Stimulated activated CD4-positive, alpha-beta T cell treated with anti-CD3 and anti-CD28 coated beads, Interleukin-4, amount 100 ng/mL, for 24 hours (primary cell): ENCODE data around the gene FEN1.

ENCODE experiments used
- DNase-seq: peaks from one replicate; pipeline ENCODE4 v3.0.0-alpha.2; 2020

Gene FEN1

GRCh38 chr11:61827571-61828378 lies 35.1 kb downstream of the FEN1 start, which contains the start of gene FADS2:
Gene FADS2 (plus strand): TSS chr11:61828300. CDS start chr11:61828391, 91 bp downstream.
- DNase-seq = peak; percentile 56

- no peak for DNase-seq
These were observed 35.6 kb downstream of the FEN1 start for GRCh38 chr11:61828379-61828628.

- DNase-seq = no peak
These were observed 36.1 kb downstream of the FEN1 start for GRCh38 chr11:61828629-61829407.

GRCh38 chr11:61829806-61830205 lies 37.1 kb downstream of the FEN1 start:
- DNase-seq = no peak

GRCh38 chr11:61830237-61831105 lies 37.8 kb downstream of the FEN1 start:
- DNase-seq = no peak

- no peak for DNase-seq
These were observed 39.5 kb downstream of the FEN1 start for GRCh38 chr11:61832207-61832606.

GRCh38 chr11:61832754-61833153 lies 40.0 kb downstream of the FEN1 start:
- no peak for DNase-seq

GRCh38 chr11:61833471-61833870 lies 40.8 kb downstream of the FEN1 start:
- DNase-seq = no peak

- no peak for DNase-seq
These were observed 41.2 kb downstream of the FEN1 start for GRCh38 chr11:61833926-61834277.

GRCh38 chr11:61834278-61835048 lies 41.8 kb downstream of the FEN1 start:
- no peak for DNase-seq

GRCh38 chr11:61836193-61836592 lies 43.5 kb downstream of the FEN1 start:
- no peak for DNase-seq

- no peak for DNase-seq
These were observed 44.8 kb downstream of the FEN1 start for GRCh38 chr11:61837411-61838005.

GRCh38 chr11:61838501-61838900 lies 45.8 kb downstream of the FEN1 start:
- no peak for DNase-seq

GRCh38 chr11:61838921-61839320 lies 46.2 kb downstream of the FEN1 start:
- no peak for DNase-seq

- no peak for DNase-seq
These were observed 47.0 kb downstream of the FEN1 start for GRCh38 chr11:61839742-61840141.

- no peak for DNase-seq
These were observed 47.7 kb downstream of the FEN1 start for GRCh38 chr11:61840371-61840770.

GRCh38 chr11:61841636-61842527 lies 49.2 kb downstream of the FEN1 start:
- DNase-seq = no peak

- no peak for DNase-seq
These were observed 49.8 kb downstream of the FEN1 start for GRCh38 chr11:61842528-61842820.

- DNase-seq = no peak
These were observed 52.3 kb downstream of the FEN1 start for GRCh38 chr11:61844909-61845565.

- no peak for DNase-seq
These were observed 53.8 kb downstream of the FEN1 start for GRCh38 chr11:61846362-61847020.
